IMR-90 (cell line): ENCODE measurements around the gene CDH13. TPM values are rescaled to one million over a fixed set of nuclear protein-coding genes. Genes with fewer than 3 reads are reported as not detected.

ENCODE experiments used
- ATAC-seq: fragments of 200-7000 bp; cut with Tn5 transposase; 2 replicates; pipeline ENCODE4 v1.9.1; 2020; ENCODE audit warnings: low read depth, mild to moderate bottlenecking, moderate library complexity
- BruUV-seq: library from RNA; stranded (reverse); fragments of 400-500 nt; replicated peaks from 2 replicates; lab custom pipeline; 2021; lab: Mats Ljungman, UMichigan
- CTCF ChIA-PET: fragments of 300-600 bp; formaldehyde crosslinking; extraction: SDS; loops from one replicate; lab custom pipeline; 2021; ENCODE audit warnings: antibody characterized with exemption; lab: Yijun Ruan, JAX
- POLR2A ChIA-PET: fragments of 300-600 bp; sonication (Branson Sonifier 250); formaldehyde crosslinking; loops from one replicate; lab custom pipeline; 2022; ENCODE audit warnings: antibody characterized with exemption; ENCODE audit not compliant: unreplicated experiment; lab: Charles Lee
- DNase-seq: peaks from one replicate; pipeline ENCODE4 v3.0.0; 2013
- H2AFZ ChIP-seq: replicated peaks from 2 replicates; pipeline ENCODE3; 2013; ENCODE audit warnings: low read length, mild to moderate bottlenecking; ENCODE audit not compliant: poor library complexity
- H2AK5ac ChIP-seq: 2 replicates; pipeline ENCODE4 v1.6.1; 2013; ENCODE audit warnings: low read depth, low read length, inconsistent platforms
- H2AK9ac ChIP-seq: replicated peaks from 2 replicates; pipeline ENCODE3; 2013; ENCODE audit warnings: mild to moderate bottlenecking, low read depth, low read length, moderate library complexity; ENCODE audit not compliant: poor library complexity
- H2BK120ac ChIP-seq: 2 replicates; pipeline ENCODE4 v1.6.1; 2013; ENCODE audit warnings: low read depth, low read length, inconsistent platforms
- H2BK15ac ChIP-seq: 3 replicates; pipeline ENCODE4 v1.6.1; 2013; ENCODE audit warnings: low read depth, low read length, inconsistent platforms
- H2BK20ac ChIP-seq: 2 replicates; pipeline ENCODE4 v1.6.1; 2013; ENCODE audit warnings: low read depth, mild to moderate bottlenecking, inconsistent platforms, low read length, moderate library complexity
- H2BK5ac ChIP-seq: 2 replicates; pipeline ENCODE4 v1.6.1; 2013; ENCODE audit warnings: mild to moderate bottlenecking, low read depth, low read length, inconsistent platforms; ENCODE audit not compliant: poor library complexity, severe bottlenecking
- H3K14ac ChIP-seq: replicated peaks from 2 replicates; pipeline ENCODE4 v1.6.1; 2013; ENCODE audit warnings: low read depth, low read length, inconsistent platforms
- H3K18ac ChIP-seq: 2 replicates; pipeline ENCODE4 v1.6.1; 2013; ENCODE audit warnings: low read depth, low read length, control low read depth
- H3K23ac ChIP-seq: 2 replicates; pipeline ENCODE4 v1.6.1; 2013; ENCODE audit warnings: low read depth, low read length, inconsistent platforms
- H3K27ac ChIP-seq: 2 replicates; pipeline ENCODE4 v1.5.1; 2013; ENCODE audit warnings: mild to moderate bottlenecking, control low read depth, low read length; ENCODE audit not compliant: insufficient read depth
- H3K27me3 ChIP-seq: 2 replicates; pipeline ENCODE4 v1.6.1; 2013; ENCODE audit warnings: low read length; ENCODE audit not compliant: control insufficient read depth, insufficient read depth
- H3K36me3 ChIP-seq: 2 replicates; pipeline ENCODE4 v1.6.1; 2013; ENCODE audit warnings: low read length, mixed read lengths; ENCODE audit not compliant: control insufficient read depth, insufficient read depth
- H3K4ac ChIP-seq: 2 replicates; pipeline ENCODE4 v1.6.1; 2013; ENCODE audit warnings: low read depth, low read length, inconsistent platforms
- H3K4me1 ChIP-seq: 2 replicates; pipeline ENCODE4 v1.6.1; 2013; ENCODE audit warnings: low read length, mixed read lengths; ENCODE audit not compliant: control insufficient read depth, insufficient read depth
- H3K4me2 ChIP-seq: 2 replicates; pipeline ENCODE4 v1.6.1; 2013; ENCODE audit warnings: low read depth, mild to moderate bottlenecking, control low read depth, low read length, moderate library complexity
- H3K4me3 ChIP-seq: 2 replicates; pipeline ENCODE4 v1.5.1; 2013; ENCODE audit warnings: low read depth, mild to moderate bottlenecking, control low read depth, low read length, moderate library complexity; ENCODE audit not compliant: insufficient read depth
- H3K56ac ChIP-seq: 2 replicates; pipeline ENCODE4 v1.6.1; 2013; ENCODE audit warnings: low read length, inconsistent platforms; ENCODE audit not compliant: insufficient read depth; ENCODE audit errors: extremely low read depth
- H3K79me1 ChIP-seq, 2 experiments: 2 replicates each; pipeline ENCODE4 v1.6.1; 2013; ENCODE audit warnings: low read length in 2 of 2, inconsistent platforms in 1 of 2, low read depth in 1 of 2
- H3K9ac ChIP-seq: 2 replicates; pipeline ENCODE4 v1.6.1; 2013; ENCODE audit warnings: low read depth, low read length, control low read depth
- H3K9me1 ChIP-seq: 2 replicates; pipeline ENCODE4 v1.6.1; 2013; ENCODE audit warnings: low read length, inconsistent platforms; ENCODE audit not compliant: insufficient read depth
- H3K9me3 ChIP-seq: 2 replicates; pipeline ENCODE4 v1.6.1; 2013; ENCODE audit warnings: low read length; ENCODE audit not compliant: control insufficient read depth, insufficient read depth
- H4K20me1 ChIP-seq: 2 replicates; pipeline ENCODE4 v1.6.1; 2013; ENCODE audit warnings: low read length, inconsistent platforms; ENCODE audit not compliant: insufficient read depth
- H4K5ac ChIP-seq: 2 replicates; pipeline ENCODE4 v1.6.1; 2013; ENCODE audit warnings: mild to moderate bottlenecking, low read depth, low read length, control low read depth
- H4K8ac ChIP-seq, 2 experiments: 2 replicates each; pipeline ENCODE4 v1.6.1; 2013; ENCODE audit warnings: low read depth in 2 of 2, low read length in 2 of 2, control low read depth in 1 of 2, inconsistent platforms in 1 of 2
- H4K91ac ChIP-seq: 2 replicates; pipeline ENCODE4 v1.6.1; 2013; ENCODE audit warnings: low read depth, low read length, inconsistent platforms; ENCODE audit not compliant: insufficient read depth
- BHLHE40 ChIP-seq: fragments of 150-350 bp; IDR thresholded peaks from 2 replicates; pipeline ENCODE4 v1.6.1; 2016; ENCODE audit warnings: mild to moderate bottlenecking, low read depth, low read length
- CEBPB ChIP-seq: IDR thresholded peaks from 2 replicates; pipeline ENCODE4 v1.6.1; 2012; ENCODE audit warnings: low read depth, low read length, improper control_type of control experiment
- CHD1 ChIP-seq: IDR thresholded peaks from 2 replicates; pipeline ENCODE4 v1.6.1; 2012; ENCODE audit warnings: low read depth, low read length, improper control_type of control experiment
- FOS ChIP-seq: fragments of 150-350 bp; IDR thresholded peaks from 2 replicates; pipeline ENCODE4 v1.6.1; 2016; ENCODE audit warnings: low read depth, low read length
- MAFK ChIP-seq: IDR thresholded peaks from 2 replicates; pipeline ENCODE4 v1.6.1; 2012; ENCODE audit warnings: low read depth, low read length, improper control_type of control experiment
- MAZ ChIP-seq: IDR thresholded peaks from 2 replicates; pipeline ENCODE4 v1.6.1; 2012; ENCODE audit warnings: low read depth, mild to moderate bottlenecking, low read length, improper control_type of control experiment, moderate library complexity, borderline replicate concordance
- MXI1 ChIP-seq: IDR thresholded peaks from 2 replicates; pipeline ENCODE4 v1.6.1; 2012; ENCODE audit warnings: low read depth, mild to moderate bottlenecking, low read length, moderate library complexity, borderline replicate concordance
- NFE2L2 ChIP-seq: fragments of 150-350 bp; IDR thresholded peaks from 2 replicates; pipeline ENCODE4 v1.6.1; 2016; ENCODE audit warnings: low read depth, mild to moderate bottlenecking, low read length
- POLR2A ChIP-seq: IDR thresholded peaks from 2 replicates; pipeline ENCODE4 v1.6.1; 2012; ENCODE audit warnings: mild to moderate bottlenecking, low read depth, low read length
- RAD21 ChIP-seq: IDR thresholded peaks from 2 replicates; pipeline ENCODE4 v1.6.1; 2012; ENCODE audit warnings: low read length, improper control_type of control experiment
- RCOR1 ChIP-seq: IDR thresholded peaks from 2 replicates; pipeline ENCODE4 v1.6.1; 2012; ENCODE audit warnings: mild to moderate bottlenecking, low read length, improper control_type of control experiment; ENCODE audit not compliant: insufficient replicate concordance
- RFX5 ChIP-seq: IDR thresholded peaks from 2 replicates; pipeline ENCODE4 v1.8.0; 2012; ENCODE audit warnings: low read depth, mild to moderate bottlenecking, low read length, moderate library complexity
- SMC3 ChIP-seq: fragments of 150-350 bp; IDR thresholded peaks from 2 replicates; pipeline ENCODE4 v1.6.1; 2016; ENCODE audit warnings: low read depth, mild to moderate bottlenecking, antibody characterized with exemption, low read length, moderate library complexity
- WGBS, 2 experiments: methylation state at CpG; one replicate each; pipeline versions ENCODE4 v1.1.5 to v1.1.7; 2013; ENCODE audit warnings: missing lambda C conversion rate in 2 of 2; ENCODE audit not compliant: insufficient read length in 1 of 2; ENCODE audit errors: extremely low coverage in 2 of 2; 5-methylcytosine and 5-hydroxymethylcytosine counted together
- dilution Hi-C: fragments of 300-500 bp; cut with HindIII; formaldehyde crosslinking; loops from one replicate; pipeline ENCODE4 v1.14.3; 2018; ENCODE audit warnings: low sequenced_read_pairs; ENCODE audit not compliant: unreplicated experiment
- in situ Hi-C: fragments of 300-500 bp; cut with MboI; formaldehyde crosslinking; loops from 3 replicates; pipeline ENCODE4 v1.14.3; 2019; ENCODE audit warnings: low sequenced_read_pairs, inconsistent platforms, mixed read lengths
- intact Hi-C: fragments of 100-400 bp; cut with micrococcal nuclease; formaldehyde crosslinking; loops from 2 replicates; pipeline ENCODE4 v1.10.0; 2022
- polyA plus RNA-seq, 3 experiments: library from polyadenylated mRNA; depleted of rRNA; stranded (reverse); fragments of >200 nt; gene quantifications; 2 replicates each; pipeline ENCODE4 v1.2.3, GENCODE V29; 2012; ENCODE audit warnings: low replicate concordance in 1 of 3
- total RNA-seq: library from RNA; depleted of rRNA; stranded (reverse); fragments of >200 nt; gene quantifications from 2 replicates; pipeline ENCODE4 v1.2.3, GENCODE V29; 2012
- TF ChIP-seq, protein P1 (sequence below): fragments of 150-350 bp; IDR thresholded peaks from 2 replicates; pipeline ENCODE4 v1.6.1; 2017; ENCODE audit warnings: mild to moderate bottlenecking, antibody characterized with exemption, low read length, low read depth
- TF ChIP-seq, protein P2 (sequence below): conservative IDR thresholded peaks from 2 replicates; pipeline ENCODE4 v1.5.1; 2012; ENCODE audit warnings: mild to moderate bottlenecking, low read depth, low read length, improper control_type of control experiment
- TF ChIP-seq, protein P3 (sequence below): fragments of 150-350 bp; IDR thresholded peaks from 2 replicates; pipeline ENCODE4 v1.6.1; 2016; ENCODE audit warnings: low read depth, mild to moderate bottlenecking, low read length, moderate library complexity, borderline replicate concordance

Gene CDH13
- total and polyA plus RNA-seq, 2 of the 4 experiments (the other 2 are of a cell fraction), result 61.6 to 74.7 TPM

DNA sequence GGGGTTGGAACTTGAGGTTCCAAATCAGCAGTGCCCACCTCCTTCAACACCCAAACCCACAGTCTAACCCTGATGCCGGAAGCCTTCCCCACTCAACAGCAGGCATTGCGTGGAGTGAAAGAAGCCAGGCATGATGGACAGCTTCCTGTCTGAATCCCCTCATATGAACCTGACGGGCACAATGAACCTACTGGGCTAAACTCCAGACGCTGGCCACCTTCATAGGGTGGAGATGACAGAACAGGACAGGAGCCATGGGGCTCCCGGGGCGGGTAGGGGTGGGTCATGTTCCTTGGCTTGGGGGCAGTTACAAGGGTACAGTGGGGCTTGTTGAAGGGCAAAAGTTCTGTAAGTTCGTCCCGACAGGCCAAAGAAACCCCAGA lies 1180.5 kb downstream of the CDH13 start:
- Histone ChIP-seq H3K27me3 (no peaks in the 10 kb centered on the region), H4K20me1 (peaks cover 9% of the 10 kb centered on the region; the same call in 1 of the 2 replicates), H3K9me3 (no peaks in the 10 kb centered on the region), H2BK15ac (no peak overlapping the region; the same call in 2 of the 3 replicates), H3K4me1 (peaks cover 9% of the 10 kb centered on the region), H3K14ac (peak overlapping the region; percentile 73; the same call in 1 of the 2 replicates), H2BK5ac (no peak overlapping the region), H3K56ac (peak overlapping the region; percentile 47), H2AK5ac (peak overlapping the region; percentile 57; the same call in 1 of the 2 replicates), H3K4me2 (peak overlapping the region; percentile 60), H2AK9ac (peak overlapping the region; percentile 47), H4K91ac (peak overlapping the region; percentile 66; the same call in 1 of the 2 replicates), H3K9ac (no peak overlapping the region), H3K23ac (0 out of 2 replicates have a peak overlapping the region, but pooled peaks have one; percentile 65), H3K36me3 (no peaks in the 10 kb centered on the region; the same call in 1 of the 2 replicates), H3K9me1 (peaks cover 5% of the 10 kb centered on the region), H2BK20ac (peak overlapping the region; percentile 78; the same call in 1 of the 2 replicates), H2AFZ (peak overlapping the region; percentile 99), H4K5ac (peak overlapping the region; percentile 82), H2BK120ac (peak overlapping the region; percentile 43; the same call in 1 of the 2 replicates), H3K4ac (peak overlapping the region; percentile 84), H3K27ac (no peak overlapping the region), H3K79me1 (peaks cover 15 to 24% of the 10 kb centered on the region in 2 experiments), H3K4me3 (no peak overlapping the region), H3K18ac (no peak overlapping the region; the same call in 1 of the 2 replicates), H4K8ac (peak overlapping the region; percentile 77 to 100)
- WGBS, 2 experiments, result no CpG with 5 or more reads among the region's 8 CpGs
- dilution Hi-C loops (no loop called here), intact Hi-C loops (loop anchor here (5.0 kb wide), 1 partner anchor 120 kb away; no protein-coding TSS in a partner anchor), in situ Hi-C loops (no loop called here)
- POLR2A ChIA-PET, result no interaction called here
- DNase-seq (no peak), ATAC-seq (no peak)
- CTCF ChIA-PET, result no interaction called here
- TF ChIP-seq SMC3 (no peak), NFE2L2 (no peak), RCOR1 (no peak), MXI1 (no peak), FOS (no peak), MAFK (no peak), POLR2A (no peak), MAZ (no peak), RAD21 (no peak), BHLHE40 (no peak), CHD1 (no peak), CEBPB (no peak), RFX5 (no peak)
- TF ChIP-seq, protein P1, sequence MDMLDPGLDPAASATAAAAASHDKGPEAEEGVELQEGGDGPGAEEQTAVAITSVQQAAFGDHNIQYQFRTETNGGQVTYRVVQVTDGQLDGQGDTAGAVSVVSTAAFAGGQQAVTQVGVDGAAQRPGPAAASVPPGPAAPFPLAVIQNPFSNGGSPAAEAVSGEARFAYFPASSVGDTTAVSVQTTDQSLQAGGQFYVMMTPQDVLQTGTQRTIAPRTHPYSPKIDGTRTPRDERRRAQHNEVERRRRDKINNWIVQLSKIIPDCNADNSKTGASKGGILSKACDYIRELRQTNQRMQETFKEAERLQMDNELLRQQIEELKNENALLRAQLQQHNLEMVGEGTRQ, result no peak
- TF ChIP-seq, protein P2, sequence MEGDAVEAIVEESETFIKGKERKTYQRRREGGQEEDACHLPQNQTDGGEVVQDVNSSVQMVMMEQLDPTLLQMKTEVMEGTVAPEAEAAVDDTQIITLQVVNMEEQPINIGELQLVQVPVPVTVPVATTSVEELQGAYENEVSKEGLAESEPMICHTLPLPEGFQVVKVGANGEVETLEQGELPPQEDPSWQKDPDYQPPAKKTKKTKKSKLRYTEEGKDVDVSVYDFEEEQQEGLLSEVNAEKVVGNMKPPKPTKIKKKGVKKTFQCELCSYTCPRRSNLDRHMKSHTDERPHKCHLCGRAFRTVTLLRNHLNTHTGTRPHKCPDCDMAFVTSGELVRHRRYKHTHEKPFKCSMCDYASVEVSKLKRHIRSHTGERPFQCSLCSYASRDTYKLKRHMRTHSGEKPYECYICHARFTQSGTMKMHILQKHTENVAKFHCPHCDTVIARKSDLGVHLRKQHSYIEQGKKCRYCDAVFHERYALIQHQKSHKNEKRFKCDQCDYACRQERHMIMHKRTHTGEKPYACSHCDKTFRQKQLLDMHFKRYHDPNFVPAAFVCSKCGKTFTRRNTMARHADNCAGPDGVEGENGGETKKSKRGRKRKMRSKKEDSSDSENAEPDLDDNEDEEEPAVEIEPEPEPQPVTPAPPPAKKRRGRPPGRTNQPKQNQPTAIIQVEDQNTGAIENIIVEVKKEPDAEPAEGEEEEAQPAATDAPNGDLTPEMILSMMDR, result no peak
- TF ChIP-seq, protein P3, sequence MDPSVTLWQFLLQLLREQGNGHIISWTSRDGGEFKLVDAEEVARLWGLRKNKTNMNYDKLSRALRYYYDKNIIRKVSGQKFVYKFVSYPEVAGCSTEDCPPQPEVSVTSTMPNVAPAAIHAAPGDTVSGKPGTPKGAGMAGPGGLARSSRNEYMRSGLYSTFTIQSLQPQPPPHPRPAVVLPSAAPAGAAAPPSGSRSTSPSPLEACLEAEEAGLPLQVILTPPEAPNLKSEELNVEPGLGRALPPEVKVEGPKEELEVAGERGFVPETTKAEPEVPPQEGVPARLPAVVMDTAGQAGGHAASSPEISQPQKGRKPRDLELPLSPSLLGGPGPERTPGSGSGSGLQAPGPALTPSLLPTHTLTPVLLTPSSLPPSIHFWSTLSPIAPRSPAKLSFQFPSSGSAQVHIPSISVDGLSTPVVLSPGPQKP, result no peak
- no TSS peak for BruUV-seq
